Measurements from ENCODE around the gene SLC6A20.
"Not testable (repeated sequence)": the region's sequence is repeated elsewhere in the genome, so short reads cannot be mapped to it uniquely, and the experiment has no call there.

Gene SLC6A20

GRCh38 chr3:45777746-45778386 lies 18.5 kb downstream of the SLC6A20 start:
- no peak for DNase-seq

DNA sequence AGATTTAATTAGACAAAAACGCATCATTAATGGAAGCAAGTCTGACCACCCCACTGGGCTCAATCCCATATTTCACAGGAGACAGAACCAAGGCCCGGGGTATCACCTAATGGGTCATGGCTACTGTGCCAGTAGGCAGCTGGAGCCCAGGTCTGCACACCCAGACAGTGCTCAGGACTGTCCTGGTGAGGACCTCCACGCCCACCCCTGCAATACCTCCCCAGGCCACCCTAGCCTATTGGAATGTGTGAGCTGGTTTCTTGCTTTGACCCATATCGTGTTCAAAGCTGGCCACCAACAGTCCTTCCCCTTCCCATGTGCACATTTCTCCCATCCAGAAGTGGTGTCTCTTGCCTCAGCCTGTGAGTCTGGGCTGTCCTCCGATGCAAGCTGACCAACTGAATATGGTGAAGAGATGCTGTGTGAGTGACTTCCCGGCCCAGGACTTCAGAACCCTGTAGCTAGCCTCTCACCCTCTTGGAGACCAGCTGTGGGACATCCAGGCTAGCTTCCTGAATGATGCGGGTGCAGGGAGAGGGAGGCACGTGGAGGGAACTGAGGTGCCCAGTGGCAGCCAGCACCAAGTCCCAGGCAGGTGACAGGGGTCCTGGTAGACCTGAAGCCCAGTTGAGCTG lies 19.1 kb downstream of the SLC6A20 start:
- DNase-seq: no peak

DNA sequence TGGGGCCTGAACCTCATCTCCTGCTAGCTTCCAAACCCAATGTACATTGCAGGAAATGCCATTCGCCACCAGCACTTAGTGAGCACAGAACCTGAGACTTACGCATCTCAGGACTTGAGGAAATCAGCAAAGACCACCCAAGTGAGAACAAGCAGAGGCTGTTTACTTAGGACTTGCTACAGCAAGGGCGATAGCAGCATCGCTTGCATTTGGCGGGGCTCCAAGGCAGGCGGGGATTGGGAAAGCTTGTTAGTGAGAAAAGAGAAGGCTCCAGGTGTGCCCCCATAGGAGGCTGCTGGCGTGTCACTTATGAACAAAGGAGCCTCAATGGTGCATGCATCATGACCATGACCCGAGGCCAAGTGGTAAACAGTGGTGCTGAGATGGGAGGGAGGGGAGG lies 19.7 kb downstream of the SLC6A20 start:
- no peak for DNase-seq

DNA sequence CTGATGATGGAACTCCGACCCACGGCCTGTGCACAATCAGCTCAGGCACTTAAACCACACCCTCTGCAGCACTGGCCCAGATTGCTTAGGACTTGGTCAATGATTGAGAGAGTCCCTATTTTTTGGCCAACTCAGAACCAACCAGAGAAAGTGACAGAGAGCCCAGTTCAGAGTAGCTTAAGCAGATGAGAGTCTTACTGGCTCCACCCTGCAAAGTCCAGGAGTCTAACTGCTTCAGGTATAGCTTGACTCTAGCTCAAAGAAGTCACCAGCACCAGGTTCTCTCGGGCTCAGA lies 20.1 kb downstream of the SLC6A20 start:
- DNase-seq: no peak

GRCh38 chr3:45775571-45776300 lies 20.6 kb downstream of the SLC6A20 start:
- no peak for DNase-seq

DNA sequence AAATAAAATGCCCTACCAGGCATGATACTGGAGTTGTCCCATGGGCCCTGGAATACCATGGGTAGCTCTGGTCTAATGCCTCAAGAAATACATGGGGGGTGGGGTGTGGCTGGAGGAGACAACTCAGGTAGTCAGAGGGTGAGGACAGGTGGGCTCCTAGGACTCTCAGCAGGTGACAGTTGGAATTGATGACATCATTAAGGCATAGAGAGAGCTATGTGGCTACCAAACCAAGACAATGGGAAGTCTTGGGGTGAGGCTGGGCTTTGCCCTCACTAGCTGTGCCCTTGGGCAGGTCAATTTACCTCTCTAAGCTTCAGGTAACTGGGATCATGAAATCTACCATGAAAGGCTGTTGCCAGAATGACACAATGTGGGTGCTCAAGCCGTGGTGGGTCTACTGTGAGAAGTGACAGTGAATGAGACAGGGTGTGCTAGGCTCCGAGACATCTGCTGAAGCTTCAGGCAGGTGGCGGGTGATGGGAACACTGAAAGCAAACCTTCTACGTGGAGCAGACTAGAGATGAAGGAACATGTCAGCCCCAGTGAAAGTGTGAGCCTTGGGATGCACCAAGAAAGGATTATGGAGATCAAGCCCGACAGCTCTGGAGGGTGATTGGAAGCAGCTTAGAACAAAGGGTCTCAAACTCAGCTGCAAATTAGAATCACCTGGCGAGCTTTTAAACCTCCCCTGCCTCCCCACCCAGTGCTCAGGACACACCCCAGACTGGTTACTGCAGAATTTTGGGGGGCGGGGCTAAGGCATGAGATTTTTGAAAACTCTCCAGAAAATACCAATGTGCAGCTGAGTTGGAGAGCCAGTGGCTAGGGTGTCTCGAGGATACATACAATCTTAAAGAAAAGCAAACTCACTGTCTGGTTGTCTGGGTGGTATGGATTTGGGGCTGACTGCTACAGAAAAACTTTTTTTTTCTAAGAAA lies 21.5 kb downstream of the SLC6A20 start:
- no peak for DNase-seq

DNA sequence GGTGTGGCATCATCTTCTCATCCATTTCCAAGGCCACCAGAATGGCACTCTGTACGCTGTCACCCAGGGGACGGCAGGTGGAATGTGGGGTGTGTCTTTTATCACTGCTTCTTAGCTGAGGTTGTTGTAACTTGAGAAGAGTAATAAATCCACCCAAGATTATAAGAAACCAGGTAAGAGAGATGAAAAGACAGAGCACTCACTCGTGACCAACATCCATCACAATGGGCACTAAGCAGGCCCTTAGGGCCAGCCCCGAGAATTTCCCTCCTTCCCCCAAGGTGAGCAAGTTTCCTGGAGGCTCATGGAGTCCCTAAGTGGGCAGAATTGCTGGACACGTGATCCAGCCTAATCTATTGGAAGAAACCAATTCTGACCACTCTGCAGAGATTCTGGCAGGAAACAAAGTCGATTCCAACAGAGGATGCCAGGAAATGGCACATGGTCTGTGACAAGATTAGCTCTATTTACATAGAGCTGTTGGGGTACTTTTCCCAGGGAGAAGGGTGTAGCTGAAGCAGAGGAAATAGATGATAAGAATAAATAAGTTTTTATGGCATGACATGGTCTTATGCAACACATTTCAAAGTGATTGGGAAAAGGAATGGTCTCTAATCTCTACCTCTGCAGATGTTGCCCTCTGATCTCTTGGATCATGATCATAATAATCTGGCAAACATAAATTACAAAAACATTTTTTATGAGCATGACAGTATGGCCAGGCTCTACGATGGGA lies 22.5 kb downstream of the SLC6A20 start:
- DNase-seq: no peak

DNA sequence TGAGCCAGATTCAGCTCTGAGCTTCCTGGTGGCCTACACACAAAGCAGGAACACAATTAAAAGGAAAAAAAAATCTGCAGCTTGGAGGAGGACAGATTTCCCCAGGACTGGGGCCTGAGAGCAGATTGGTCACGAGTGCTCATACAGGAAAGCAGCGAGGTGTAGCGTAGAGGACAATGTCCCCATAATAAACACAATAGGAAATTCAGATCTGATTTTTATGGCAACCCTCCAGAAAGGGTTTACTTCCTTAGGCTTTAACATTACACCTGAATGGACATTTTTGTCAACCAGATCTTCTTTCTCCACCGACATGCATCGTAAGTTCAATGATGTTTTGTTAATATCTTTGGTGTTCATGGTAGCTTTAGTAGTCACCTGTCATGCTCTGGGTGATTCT lies 23.3 kb downstream of the SLC6A20 start:
- DNase-seq: no peak

DNA sequence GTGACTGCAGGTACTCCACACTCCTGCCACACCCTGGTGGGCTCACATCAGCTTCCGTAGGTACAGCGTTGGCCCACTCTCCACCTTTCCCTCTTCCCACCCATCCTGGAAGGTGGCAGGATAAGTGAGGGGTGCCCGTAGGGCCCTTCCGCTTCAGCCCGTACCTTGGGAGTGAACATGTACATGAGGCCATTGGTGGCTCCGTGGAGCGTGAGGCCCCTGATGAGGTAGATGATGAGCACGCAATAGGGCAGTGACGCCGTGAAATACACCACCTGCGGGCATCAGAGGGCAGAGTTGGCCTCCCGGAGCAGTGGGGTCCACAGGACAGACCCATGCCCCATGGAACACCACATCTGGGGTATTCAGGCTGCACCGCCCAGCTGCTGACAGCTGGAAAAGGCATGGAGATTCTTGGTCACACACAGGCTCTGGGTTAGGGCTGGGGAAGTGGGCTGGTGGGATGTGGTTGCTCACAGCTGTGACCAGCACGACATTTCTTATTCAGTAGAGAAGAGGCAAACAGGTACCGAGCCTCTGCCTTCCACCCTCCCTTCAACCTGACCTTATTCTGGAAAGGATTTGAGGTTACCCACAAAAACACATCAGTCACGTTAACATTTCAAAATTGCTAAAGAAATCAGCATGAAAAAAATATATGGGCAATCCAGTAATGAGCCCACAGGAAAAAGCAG lies 23.8 kb downstream of the SLC6A20 start:
- no peak for DNase-seq

- no peak for DNase-seq
Observed at GRCh38 chr3:45771831-45772230, 24.5 kb downstream of the SLC6A20 start.

- DNase-seq: no peak
Observed at GRCh38 chr3:45771166-45771775, 25.1 kb downstream of the SLC6A20 start.

DNA sequence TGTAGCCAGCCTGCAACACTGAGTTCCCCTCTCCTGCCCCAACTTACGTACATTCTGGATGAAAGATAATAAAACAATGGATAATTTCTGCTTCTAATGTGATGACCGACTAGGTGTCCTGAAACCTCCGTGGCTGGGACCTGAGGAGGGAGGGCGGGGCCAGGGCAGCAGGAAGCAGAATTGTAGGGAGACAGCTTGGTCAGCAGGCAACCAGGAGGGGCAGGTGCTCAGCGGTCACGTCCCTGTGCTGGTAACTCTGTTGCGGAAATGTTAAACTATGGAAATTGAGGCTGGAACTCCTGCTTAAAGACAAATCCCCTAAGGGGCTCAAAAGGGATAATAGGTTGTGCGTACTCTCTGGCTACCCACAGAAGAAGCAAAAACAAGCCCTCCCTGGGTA lies 30.4 kb downstream of the SLC6A20 start:
- no peak for DNase-seq

GRCh38 chr3:45765266-45765851 lies 31.0 kb downstream of the SLC6A20 start:
- no peak for DNase-seq

DNA sequence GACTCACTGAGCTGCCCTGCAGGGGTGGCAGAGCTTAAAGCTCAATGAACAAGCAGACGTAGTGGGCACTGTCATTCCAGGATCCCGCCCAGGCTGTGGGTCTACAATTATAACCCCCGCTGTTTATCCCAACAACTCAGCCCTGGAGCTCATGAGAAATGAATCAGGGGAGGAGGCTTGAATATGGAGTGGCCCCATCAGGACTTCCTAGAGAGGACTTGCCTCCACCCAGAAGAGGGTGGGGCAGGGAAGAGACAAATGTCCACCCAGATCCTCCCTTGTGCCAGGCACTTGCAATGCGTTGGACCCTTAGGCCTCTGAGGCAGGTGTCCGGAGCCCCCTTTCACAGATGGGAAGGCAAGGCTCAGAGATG lies 33.0 kb downstream of the SLC6A20 start:
- no peak for DNase-seq

DNA sequence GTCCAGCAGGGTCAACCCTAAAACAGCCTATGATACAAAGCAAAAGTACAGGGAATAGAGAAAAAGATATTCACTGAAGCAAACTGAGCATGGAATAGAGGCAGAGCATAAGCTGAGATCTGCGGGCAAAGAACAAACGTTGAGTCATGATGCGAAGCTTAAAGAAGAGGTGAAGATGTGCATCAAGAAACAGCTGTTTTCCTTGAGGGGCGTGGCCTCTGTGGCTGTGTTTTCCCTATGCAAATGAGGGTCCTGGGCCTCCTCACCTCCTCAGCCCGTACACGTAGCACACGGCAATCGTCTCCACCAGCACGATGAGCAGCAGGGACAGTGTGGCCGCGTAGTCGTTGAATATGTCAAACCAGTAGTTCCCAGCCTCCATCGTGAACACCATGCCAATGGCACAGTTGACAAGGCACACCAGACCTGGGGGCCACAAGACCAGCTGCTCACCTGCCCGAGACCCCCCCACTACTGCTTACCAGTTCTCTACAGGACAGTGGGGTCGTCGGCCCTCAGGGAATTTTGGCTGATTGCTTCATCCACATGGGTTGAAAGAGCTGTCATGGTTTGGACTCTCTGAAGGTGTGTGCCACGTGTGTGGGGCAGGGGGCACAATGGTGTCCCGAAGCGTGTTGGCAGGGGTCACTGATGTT lies 33.6 kb downstream of the SLC6A20 start:
- no peak for DNase-seq

DNA sequence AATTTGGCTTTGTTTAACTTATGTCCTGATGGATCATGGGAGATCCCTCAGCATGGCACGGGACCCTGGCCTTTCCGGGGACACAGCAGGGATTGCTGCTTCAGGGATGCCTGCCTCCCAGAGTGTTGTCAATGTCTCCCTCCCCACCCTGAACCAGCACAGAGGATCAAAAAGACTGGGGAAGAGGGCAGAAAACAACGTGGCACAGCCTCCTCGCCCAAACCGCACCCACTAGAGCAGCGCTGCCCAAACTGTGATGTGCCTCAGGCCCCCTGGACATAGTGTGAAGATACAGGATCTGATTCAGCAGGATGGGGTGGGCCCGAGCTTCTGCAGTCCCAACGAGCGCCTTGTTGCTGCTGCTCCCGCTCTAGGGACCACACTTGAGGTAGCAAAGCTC lies 34.5 kb downstream of the SLC6A20 start:
- DNase-seq: no peak

GRCh38 chr3:45760878-45761711 lies 35.2 kb downstream of the SLC6A20 start:
- peak; percentile 41 for DNase-seq

DNA sequence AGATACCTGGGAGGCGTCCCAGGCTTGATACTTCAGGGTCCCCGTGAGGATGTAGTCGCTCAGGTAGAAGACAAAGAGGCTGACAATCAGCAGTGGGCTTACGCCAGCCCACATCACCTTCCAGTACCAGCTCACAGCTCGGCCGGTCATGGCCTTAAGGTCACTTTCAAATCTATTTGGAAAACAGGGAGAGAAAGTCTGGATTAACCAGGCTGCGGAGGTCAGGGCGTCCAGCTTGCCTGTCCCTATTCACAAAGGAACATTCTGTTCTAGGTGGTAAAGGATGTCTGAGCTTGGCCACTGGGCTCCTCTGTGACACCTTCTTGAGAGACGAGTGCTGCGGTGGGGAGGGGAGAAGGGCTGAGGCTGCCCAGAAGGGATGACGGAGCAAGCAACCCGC lies 36.5 kb downstream of the SLC6A20 start:
- no peak for DNase-seq

DNA sequence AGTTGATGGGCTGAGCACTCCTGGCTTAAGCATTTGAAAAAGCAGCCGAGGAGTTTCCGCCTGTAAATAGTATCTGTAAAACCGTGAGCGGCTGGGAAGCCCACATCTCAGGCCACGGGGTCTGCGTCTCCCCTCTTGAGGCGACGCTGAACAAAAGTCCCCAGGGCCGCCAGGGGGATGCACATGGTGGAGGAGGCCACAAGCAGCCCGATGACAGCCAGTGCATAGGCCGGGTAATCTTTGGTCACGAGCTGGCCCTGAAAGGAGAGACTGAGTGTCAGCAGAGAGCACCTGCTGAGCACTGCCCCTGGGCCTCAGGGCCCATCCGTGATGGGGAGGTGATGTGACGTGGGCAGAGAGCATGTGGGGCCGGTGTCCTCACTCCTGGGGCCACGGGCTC lies 37.5 kb downstream of the SLC6A20 start:
- no peak for DNase-seq

GRCh38 chr3:45757141-45757540 lies 39.2 kb downstream of the SLC6A20 start:
- not testable (repeated sequence) for DNase-seq

Data from activated gamma-delta T cell treated with Interleukin-2 at 50 U/mL for 16 hours (primary cell).